ENCODE measurements around the gene ATRNL1. TPM values are rescaled to one million over a fixed set of nuclear protein-coding genes. Genes with fewer than 3 reads are reported as not detected.

The ATRNL1 gene
- total and polyA plus RNA-seq, 2 donors from 2014 or later, result 2.4 to 7.1 TPM

GRCh38 chr10:115141254-115141653 lies 48.1 kb downstream of the ATRNL1 start:
- DNase-seq, result peak in 2 of 5 donors; percentile 16 to 36
- Histone ChIP-seq H3K27me3 (ENCODE audit: control insufficient read depth, insufficient read depth, low read length) (no peaks in the 10 kb centered on the region), H3K9ac (ENCODE audit: low read length in 3 of 3) (no peak overlapping the region), H3K36me3 (ENCODE audit: control insufficient read depth in 2 of 3, insufficient read depth in 3 of 3, low read length in 3 of 3) (peaks cover 0 to 2% (median 0%) of the 10 kb centered on the region in 3 donors), H3K27ac (ENCODE audit: low read depth in 2 of 2, low read length in 2 of 2) (no peak overlapping the region), H3K4me1 (ENCODE audit: control insufficient read depth in 2 of 3, insufficient read depth in 2 of 3, low read depth in 1 of 3, low read length in 3 of 3) (no peaks in the 10 kb centered on the region), H3K4me3 (ENCODE audit: low read length in 3 of 3) (no peak overlapping the region), H3K9me3 (ENCODE audit: control insufficient read depth in 2 of 3, insufficient read depth in 1 of 3, low read length in 3 of 3) (no peaks in the 10 kb centered on the region)
- intact Hi-C loops (cut with DNase I), result no loop called here
- FAIRE-seq, result peak; percentile 92
- TF ChIP-seq CTCF (IDR thresholded peaks at IDR 0.05; ENCODE audit: borderline replicate concordance, extremely low read depth, insufficient read depth), result peak; percentile 6

DNA sequence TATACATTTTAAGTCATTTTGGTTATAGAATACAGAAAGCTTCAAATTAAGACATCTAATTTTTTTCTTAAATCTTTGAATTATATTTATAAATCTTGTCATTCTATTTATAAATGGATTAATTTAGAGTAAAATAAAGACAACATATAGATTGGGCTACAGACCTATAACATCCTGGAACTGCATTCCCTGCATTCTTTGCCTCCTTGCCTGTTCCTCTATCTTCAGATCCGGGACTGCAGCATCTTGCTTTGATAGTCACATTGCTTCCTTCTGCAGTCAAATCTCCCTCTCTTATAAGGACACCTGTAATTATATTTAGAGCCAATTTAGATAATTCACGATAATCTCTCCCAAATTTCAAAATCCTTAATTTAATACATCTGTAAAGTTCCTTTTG lies 64.2 kb downstream of the ATRNL1 start:
- H3K4me1 ChIP-seq (ENCODE audit: control insufficient read depth in 2 of 3, insufficient read depth in 2 of 3, low read depth in 1 of 3, low read length in 3 of 3), result no peaks in the 10 kb centered on the region
- H3K36me3 ChIP-seq (ENCODE audit: control insufficient read depth in 2 of 3, insufficient read depth in 3 of 3, low read length in 3 of 3), result no peaks in the 10 kb centered on the region
- DNase-seq (no peak), FAIRE-seq (no peak)
- intact Hi-C loops (cut with DNase I), result no loop called here
- no peaks in the 10 kb centered on the region for H3K27me3 ChIP-seq (ENCODE audit: control insufficient read depth, insufficient read depth, low read length)
- no peak overlapping the region for H3K27ac ChIP-seq (ENCODE audit: low read depth in 2 of 2, low read length in 2 of 2)
- H3K9ac ChIP-seq (ENCODE audit: low read length in 3 of 3), result no peak overlapping the region
- no peak for TF ChIP-seq CTCF (IDR thresholded peaks at IDR 0.05; ENCODE audit: borderline replicate concordance, extremely low read depth, insufficient read depth)
- no peaks in the 10 kb centered on the region for H3K9me3 ChIP-seq (ENCODE audit: control insufficient read depth in 2 of 3, insufficient read depth in 1 of 3, low read length in 3 of 3)
- H3K4me3 ChIP-seq (ENCODE audit: low read length in 3 of 3), result no peak overlapping the region

DNA sequence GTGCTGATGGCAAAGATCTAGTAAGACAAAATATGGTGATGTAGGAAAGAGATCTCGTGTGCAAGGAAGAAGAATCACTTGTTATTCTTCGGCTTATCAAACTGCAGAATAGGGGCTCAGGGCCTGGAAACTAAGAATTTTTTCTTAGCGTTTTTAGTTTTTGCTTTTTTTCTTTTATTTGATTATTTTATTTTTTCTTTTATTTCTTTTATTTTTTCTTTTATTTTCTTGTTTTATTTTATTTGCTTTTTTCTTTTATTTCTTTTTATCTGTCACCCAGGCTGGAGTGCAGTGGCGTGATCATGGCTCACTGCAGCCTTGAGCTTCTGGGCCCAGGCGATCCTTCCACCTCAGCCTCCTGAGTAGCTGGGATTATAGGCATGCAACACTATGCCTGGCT lies 70.0 kb downstream of the ATRNL1 start:
- intact Hi-C loops (cut with DNase I), result no loop called here
- no peak for FAIRE-seq
- no peak overlapping the region for H3K9ac ChIP-seq (ENCODE audit: low read length in 3 of 3)

More for the DNA sequence above, 70.0 kb downstream of the ATRNL1 start:
- Histone ChIP-seq H3K4me3 (ENCODE audit: low read length in 3 of 3) (no peak overlapping the region), H3K9me3 (ENCODE audit: control insufficient read depth in 2 of 3, insufficient read depth in 1 of 3, low read length in 3 of 3) (no peaks in the 10 kb centered on the region), H3K36me3 (ENCODE audit: control insufficient read depth in 2 of 3, insufficient read depth in 3 of 3, low read length in 3 of 3) (no peaks in the 10 kb centered on the region), H3K27me3 (ENCODE audit: control insufficient read depth, insufficient read depth, low read length) (no peaks in the 10 kb centered on the region), H3K27ac (ENCODE audit: low read depth in 2 of 2, low read length in 2 of 2) (no peak overlapping the region), H3K4me1 (ENCODE audit: control insufficient read depth in 2 of 3, insufficient read depth in 2 of 3, low read depth in 1 of 3, low read length in 3 of 3) (no peaks in the 10 kb centered on the region)
- no peak for TF ChIP-seq CTCF (IDR thresholded peaks at IDR 0.05; ENCODE audit: borderline replicate concordance, extremely low read depth, insufficient read depth)
- DNase-seq, result no peak

Measured in kidney (tissue), 14 donors.